GM12878 (cell line): ENCODE data around the gene TPM4.

Experiments used
- NR2C2 ChIP-seq: IDR thresholded peaks from 2 replicates; pipeline ENCODE4 v1.6.1; 2011; ENCODE audit warnings: borderline replicate concordance, low read depth; ENCODE audit not compliant: control insufficient read depth, insufficient read length
- TF ChIP-seq, protein P1 (sequence below), 3 experiments: IDR thresholded peaks in 2 of 3; conservative IDR thresholded peaks in 1 of 3; 2 replicates each; pipeline ENCODE4 v1.5.1; 2011; ENCODE audit warnings: low read depth in 3 of 3, low read length in 3 of 3, mild to moderate bottlenecking in 3 of 3, control low read depth in 2 of 3, moderate library complexity in 2 of 3, inconsistent platforms in 1 of 3, mixed read lengths in 1 of 3; ENCODE audit not compliant: control insufficient read depth in 2 of 3, insufficient read depth in 1 of 3; ENCODE audit errors: extremely low read depth in 1 of 3

GRCh38 chr19:16027528-16027927 lies 48.8 kb upstream of the TPM4 start:
- TF ChIP-seq NR2C2: no peak
- TF ChIP-seq, protein P1, sequence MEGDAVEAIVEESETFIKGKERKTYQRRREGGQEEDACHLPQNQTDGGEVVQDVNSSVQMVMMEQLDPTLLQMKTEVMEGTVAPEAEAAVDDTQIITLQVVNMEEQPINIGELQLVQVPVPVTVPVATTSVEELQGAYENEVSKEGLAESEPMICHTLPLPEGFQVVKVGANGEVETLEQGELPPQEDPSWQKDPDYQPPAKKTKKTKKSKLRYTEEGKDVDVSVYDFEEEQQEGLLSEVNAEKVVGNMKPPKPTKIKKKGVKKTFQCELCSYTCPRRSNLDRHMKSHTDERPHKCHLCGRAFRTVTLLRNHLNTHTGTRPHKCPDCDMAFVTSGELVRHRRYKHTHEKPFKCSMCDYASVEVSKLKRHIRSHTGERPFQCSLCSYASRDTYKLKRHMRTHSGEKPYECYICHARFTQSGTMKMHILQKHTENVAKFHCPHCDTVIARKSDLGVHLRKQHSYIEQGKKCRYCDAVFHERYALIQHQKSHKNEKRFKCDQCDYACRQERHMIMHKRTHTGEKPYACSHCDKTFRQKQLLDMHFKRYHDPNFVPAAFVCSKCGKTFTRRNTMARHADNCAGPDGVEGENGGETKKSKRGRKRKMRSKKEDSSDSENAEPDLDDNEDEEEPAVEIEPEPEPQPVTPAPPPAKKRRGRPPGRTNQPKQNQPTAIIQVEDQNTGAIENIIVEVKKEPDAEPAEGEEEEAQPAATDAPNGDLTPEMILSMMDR (IDR thresholded peaks at IDR 0.05 in 2 of 3, conservative IDR thresholded peaks at IDR 0.05 in 1 of 3; ENCODE audit: control insufficient read depth in 2 of 3, extremely low read depth in 1 of 3, insufficient read depth in 1 of 3, low read depth in 3 of 3, low read length in 3 of 3): no peak
